ENCODE results near the gene ANP32A. TPM values are rescaled to one million over a fixed set of nuclear protein-coding genes. Genes with fewer than 3 reads are reported as not detected.

ANP32A gene
- total RNA-seq, 1 donor from 2014 or later = 248 TPM

GRCh38 chr15:68749793-68750192, 70.9 kb downstream of the ANP32A start:
- H3K4me3 Mint-ChIP-seq (ENCODE audit: unreplicated experiment) = peak overlapping the region; percentile 29
- peaks cover 2% of the 10 kb centered on the region for H3K27me3 Mint-ChIP-seq (ENCODE audit: unreplicated experiment)
- no peaks in the 10 kb centered on the region for H3K9me3 Mint-ChIP-seq (ENCODE audit: unreplicated experiment)
- no peaks in the 10 kb centered on the region for H3K36me3 Mint-ChIP-seq (ENCODE audit: low read depth, unreplicated experiment)
- TF ChIP-seq CTCF (IDR thresholded peaks at IDR 0.05; ENCODE audit: unreplicated experiment) = no peak
- no peak for DNase-seq (ENCODE audit: low spot score)
- no peak overlapping the region for H3K27ac Mint-ChIP-seq (ENCODE audit: unreplicated experiment)
- peaks cover 4% of the 10 kb centered on the region for H3K4me1 Mint-ChIP-seq (ENCODE audit: unreplicated experiment)

DNA sequence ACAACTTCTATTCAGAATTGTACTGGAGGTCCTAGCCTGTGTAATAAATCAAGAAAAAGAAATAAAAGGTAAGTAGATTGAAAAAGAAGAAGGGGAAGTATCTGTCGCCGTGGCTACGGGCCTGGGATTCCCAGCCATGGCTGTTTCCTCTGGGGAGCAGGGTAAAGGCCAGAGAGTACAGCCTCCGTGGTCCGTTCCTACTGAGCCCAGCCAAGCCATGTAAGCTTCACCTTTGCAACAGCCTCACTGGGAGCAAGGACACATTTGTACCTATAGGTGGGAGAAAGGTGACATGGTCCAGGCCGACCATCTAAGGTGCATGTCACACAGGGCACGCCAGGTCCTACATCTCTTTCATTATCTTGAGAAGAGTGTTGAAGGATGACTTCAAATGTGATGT, 71.3 kb downstream of the ANP32A start:
- no peak for DNase-seq (ENCODE audit: low spot score)
- Mint-ChIP-seq H3K27ac (ENCODE audit: unreplicated experiment) (no peak overlapping the region), H3K27me3 (ENCODE audit: unreplicated experiment) (peaks cover 2% of the 10 kb centered on the region), H3K4me3 (ENCODE audit: unreplicated experiment) (peak overlapping the region; percentile 29), H3K36me3 (ENCODE audit: low read depth, unreplicated experiment) (no peaks in the 10 kb centered on the region), H3K4me1 (ENCODE audit: unreplicated experiment) (peaks cover 2% of the 10 kb centered on the region), H3K9me3 (ENCODE audit: unreplicated experiment) (no peaks in the 10 kb centered on the region)
- no peak for TF ChIP-seq CTCF (IDR thresholded peaks at IDR 0.05; ENCODE audit: unreplicated experiment)

- peaks cover 4% of the 10 kb centered on the region for H3K4me1 Mint-ChIP-seq (ENCODE audit: unreplicated experiment)
- no peak for DNase-seq (ENCODE audit: low spot score)
- H3K27me3 Mint-ChIP-seq (ENCODE audit: unreplicated experiment) = no peaks in the 10 kb centered on the region
- no peak overlapping the region for H3K27ac Mint-ChIP-seq (ENCODE audit: unreplicated experiment)
- no peaks in the 10 kb centered on the region for H3K9me3 Mint-ChIP-seq (ENCODE audit: unreplicated experiment)
- no peak overlapping the region for H3K4me3 Mint-ChIP-seq (ENCODE audit: unreplicated experiment)
- no peaks in the 10 kb centered on the region for H3K36me3 Mint-ChIP-seq (ENCODE audit: low read depth, unreplicated experiment)
- TF ChIP-seq CTCF (IDR thresholded peaks at IDR 0.05; ENCODE audit: unreplicated experiment) = no peak
These were observed 77.4 kb downstream of the ANP32A start for GRCh38 chr15:68743256-68743655.

- Mint-ChIP-seq H3K4me1 (ENCODE audit: unreplicated experiment) (peaks cover 20% of the 10 kb centered on the region), H3K9me3 (ENCODE audit: unreplicated experiment) (no peaks in the 10 kb centered on the region), H3K27me3 (ENCODE audit: unreplicated experiment) (no peaks in the 10 kb centered on the region), H3K36me3 (ENCODE audit: low read depth, unreplicated experiment) (no peaks in the 10 kb centered on the region), H3K4me3 (ENCODE audit: unreplicated experiment) (no peak overlapping the region), H3K27ac (ENCODE audit: unreplicated experiment) (no peak overlapping the region)
- DNase-seq (ENCODE audit: low spot score) = no peak
- TF ChIP-seq CTCF (IDR thresholded peaks at IDR 0.05; ENCODE audit: unreplicated experiment) = no peak
These were observed 81.2 kb downstream of the ANP32A start for GRCh38 chr15:68739390-68740080.

GRCh38 chr15:68735610-68736009, 85.1 kb downstream of the ANP32A start:
- no peak for DNase-seq (ENCODE audit: low spot score)
- H3K27ac Mint-ChIP-seq (ENCODE audit: unreplicated experiment) = no peak overlapping the region
- no peaks in the 10 kb centered on the region for H3K27me3 Mint-ChIP-seq (ENCODE audit: unreplicated experiment)
- H3K4me3 Mint-ChIP-seq (ENCODE audit: unreplicated experiment) = no peak overlapping the region
- H3K9me3 Mint-ChIP-seq (ENCODE audit: unreplicated experiment) = no peaks in the 10 kb centered on the region
- no peaks in the 10 kb centered on the region for H3K36me3 Mint-ChIP-seq (ENCODE audit: low read depth, unreplicated experiment)
- TF ChIP-seq CTCF (IDR thresholded peaks at IDR 0.05; ENCODE audit: unreplicated experiment) = no peak
- peaks cover 44% of the 10 kb centered on the region for H3K4me1 Mint-ChIP-seq (ENCODE audit: unreplicated experiment)

Measured in endothelial cell (in vitro differentiated cells).